Fibroblast of the conjunctiva (primary cell): ENCODE data around the gene PPP2R2D.
"Not testable (repeated sequence)": the region's sequence is repeated elsewhere in the genome, so short reads cannot be mapped to it uniquely, and the experiment has no call there.

Source experiments
- DNase-seq: peaks from one replicate; pipeline ENCODE4 v3.0.0-alpha.2; 2010; ENCODE audit warnings: low read depth

The PPP2R2D gene

GRCh38 chr10:131949041-131949862, 48.4 kb downstream of the PPP2R2D start:
- no peak for DNase-seq

- not testable (repeated sequence) for DNase-seq
These were observed 49.1 kb downstream of the PPP2R2D start for GRCh38 chr10:131949908-131950307.

GRCh38 chr10:131954356-131954965, 53.7 kb downstream of the PPP2R2D start:
- DNase-seq: no peak

GRCh38 chr10:131955591-131956340, 55.0 kb downstream of the PPP2R2D start:
- DNase-seq: no peak

- no peak for DNase-seq
These were observed 59.0 kb downstream of the PPP2R2D start for GRCh38 chr10:131959841-131960240.

- DNase-seq: no peak
These were observed 59.8 kb downstream of the PPP2R2D start for GRCh38 chr10:131960631-131961046.

- DNase-seq: no peak
These were observed 60.4 kb downstream of the PPP2R2D start for GRCh38 chr10:131961047-131961776.

GRCh38 chr10:131961777-131962662, 61.2 kb downstream of the PPP2R2D start:
- no peak for DNase-seq

- no peak for DNase-seq
These were observed 62.5 kb downstream of the PPP2R2D start for GRCh38 chr10:131963350-131963749.

GRCh38 chr10:131963811-131964210, 63.0 kb downstream of the PPP2R2D start:
- no peak for DNase-seq

GRCh38 chr10:131964298-131964697, 63.5 kb downstream of the PPP2R2D start:
- no peak for DNase-seq

GRCh38 chr10:131968949-131969348, 68.1 kb downstream of the PPP2R2D start:
- DNase-seq: no peak

GRCh38 chr10:131970946-131971345, 70.1 kb downstream of the PPP2R2D start:
- no peak for DNase-seq

GRCh38 chr10:131971591-131971990, 70.8 kb downstream of the PPP2R2D start:
- DNase-seq: no peak

GRCh38 chr10:131972474-131973071, 71.8 kb downstream of the PPP2R2D start:
- no peak for DNase-seq

- DNase-seq: no peak
These were observed 72.5 kb downstream of the PPP2R2D start for GRCh38 chr10:131973160-131973951.

GRCh38 chr10:131974034-131974817, 73.4 kb downstream of the PPP2R2D start:
- DNase-seq: no peak

GRCh38 chr10:131975003-131975402, 74.2 kb downstream of the PPP2R2D start:
- no peak for DNase-seq

GRCh38 chr10:131975796-131976195, 75.0 kb downstream of the PPP2R2D start:
- no peak for DNase-seq
